ENCODE data around the gene RBM47. TPM values are rescaled to one million over a fixed set of nuclear protein-coding genes. Genes with fewer than 3 reads are reported as not detected.
A peak's percentile ranks its signal among the peaks of the same experiment; 100 is the strongest.

RBM47 gene
- total and polyA plus RNA-seq, 9 of the 15 experiments (the other 6 are each of a cell fraction or from before 2014, with no cell fraction given), result 1.4 to 6.4 (median 3.3) TPM

- no peak for TF ChIP-seq ZNF124 (CRISPR knock-in tag; IDR thresholded peaks at IDR 0.05)
- TF ChIP-seq, protein P1, sequence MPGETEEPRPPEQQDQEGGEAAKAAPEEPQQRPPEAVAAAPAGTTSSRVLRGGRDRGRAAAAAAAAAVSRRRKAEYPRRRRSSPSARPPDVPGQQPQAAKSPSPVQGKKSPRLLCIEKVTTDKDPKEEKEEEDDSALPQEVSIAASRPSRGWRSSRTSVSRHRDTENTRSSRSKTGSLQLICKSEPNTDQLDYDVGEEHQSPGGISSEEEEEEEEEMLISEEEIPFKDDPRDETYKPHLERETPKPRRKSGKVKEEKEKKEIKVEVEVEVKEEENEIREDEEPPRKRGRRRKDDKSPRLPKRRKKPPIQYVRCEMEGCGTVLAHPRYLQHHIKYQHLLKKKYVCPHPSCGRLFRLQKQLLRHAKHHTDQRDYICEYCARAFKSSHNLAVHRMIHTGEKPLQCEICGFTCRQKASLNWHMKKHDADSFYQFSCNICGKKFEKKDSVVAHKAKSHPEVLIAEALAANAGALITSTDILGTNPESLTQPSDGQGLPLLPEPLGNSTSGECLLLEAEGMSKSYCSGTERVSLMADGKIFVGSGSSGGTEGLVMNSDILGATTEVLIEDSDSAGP (CRISPR knock-in tag; IDR thresholded peaks at IDR 0.05), result no peak
- no peak; the same call in 1 of the 2 replicates for TF ChIP-seq BCOR (IDR thresholded peaks at IDR 0.05)
- TF ChIP-seq CBX3 (IDR thresholded peaks at IDR 0.05; ENCODE audit: borderline replicate concordance in 1 of 2, low read length in 2 of 2), result no peak
- no peak for TF ChIP-seq COPS2 (conservative IDR thresholded peaks at IDR 0.05)
- peak; percentile 42; the same call in 1 of the 2 replicates for TF ChIP-seq MEF2D (tag; conservative IDR thresholded peaks at IDR 0.05; ENCODE audit: low read depth)
- no peak; the same call in 1 of the 2 replicates for TF ChIP-seq MTA2 (IDR thresholded peaks at IDR 0.05; ENCODE audit: low read depth)
- no peak for TF ChIP-seq MED1 (CRISPR knock-in tag; IDR thresholded peaks at IDR 0.05; ENCODE audit: borderline replicate concordance)
- 0 out of 2 replicates have a peak, but pooled peaks have one; percentile 32 for TF ChIP-seq CXXC5 (CRISPR knock-in tag; IDR thresholded peaks at IDR 0.05)
- TF ChIP-seq SMC3 (conservative IDR thresholded peaks at IDR 0.05; ENCODE audit: insufficient read depth, low read depth, low read length), result no peak
- no peak for TF ChIP-seq CCAR2 (IDR thresholded peaks at IDR 0.05; ENCODE audit: low read depth, low read length)
- no peak for TF ChIP-seq ATF1 (CRISPR knock-in tag; IDR thresholded peaks at IDR 0.05)
- TF ChIP-seq ATF1 (tag; IDR thresholded peaks at IDR 0.05), result peak; percentile 31
- no peak for TF ChIP-seq NCOA1 (IDR thresholded peaks at IDR 0.05; ENCODE audit: low read depth)
- TF ChIP-seq ZNF253 (CRISPR knock-in tag; conservative IDR thresholded peaks at IDR 0.05), result no peak
- no peak for TF ChIP-seq ZSCAN32 (CRISPR knock-in tag; IDR thresholded peaks at IDR 0.05)
- TF ChIP-seq KLF1 (tag; IDR thresholded peaks at IDR 0.05), result no peak
- TF ChIP-seq, protein P2, sequence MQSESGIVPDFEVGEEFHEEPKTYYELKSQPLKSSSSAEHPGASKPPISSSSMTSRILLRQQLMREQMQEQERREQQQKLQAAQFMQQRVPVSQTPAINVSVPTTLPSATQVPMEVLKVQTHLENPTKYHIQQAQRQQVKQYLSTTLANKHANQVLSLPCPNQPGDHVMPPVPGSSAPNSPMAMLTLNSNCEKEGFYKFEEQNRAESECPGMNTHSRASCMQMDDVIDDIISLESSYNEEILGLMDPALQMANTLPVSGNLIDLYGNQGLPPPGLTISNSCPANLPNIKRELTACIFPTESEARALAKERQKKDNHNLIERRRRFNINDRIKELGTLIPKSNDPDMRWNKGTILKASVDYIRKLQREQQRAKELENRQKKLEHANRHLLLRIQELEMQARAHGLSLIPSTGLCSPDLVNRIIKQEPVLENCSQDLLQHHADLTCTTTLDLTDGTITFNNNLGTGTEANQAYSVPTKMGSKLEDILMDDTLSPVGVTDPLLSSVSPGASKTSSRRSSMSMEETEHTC (IDR thresholded peaks at IDR 0.05), result no peak
- TF ChIP-seq POLR3A (IDR thresholded peaks at IDR 0.05; ENCODE audit: borderline replicate concordance, extremely low read depth, insufficient read depth, insufficient read length), result no peak
- TF ChIP-seq TRIM24 (IDR thresholded peaks at IDR 0.05), result no peak
- no peak for TF ChIP-seq ZNF224 (CRISPR knock-in tag; IDR thresholded peaks at IDR 0.05)
- TF ChIP-seq SNIP1 (IDR thresholded peaks at IDR 0.05; ENCODE audit: low read depth), result no peak
- TF ChIP-seq ETV6 (IDR thresholded peaks at IDR 0.05; ENCODE audit: borderline replicate concordance in 1 of 2, low read depth in 2 of 2, low read length in 1 of 2), result no peak
- TF ChIP-seq ETV6 (CRISPR knock-in tag; IDR thresholded peaks at IDR 0.05; ENCODE audit: borderline replicate concordance), result no peak
- TF ChIP-seq MTF1 (CRISPR knock-in tag; IDR thresholded peaks at IDR 0.05; ENCODE audit: borderline replicate concordance), result no peak
- peak; percentile 47; the same call in 1 of the 2 replicates for TF ChIP-seq SMAD4 (CRISPR knock-in tag; conservative IDR thresholded peaks at IDR 0.05)
- TF ChIP-seq FOSL1 (tag; conservative IDR thresholded peaks at IDR 0.05), result peak; percentile 61; the same call in 1 of the 2 replicates
- TF ChIP-seq RAD21 (CRISPR knock-in tag; conservative IDR thresholded peaks at IDR 0.05 in 1 of 2, IDR thresholded peaks at IDR 0.05 in 1 of 2), result no peak
Observed at GRCh38 chr4:40525752-40526598, 103.7 kb downstream of the RBM47 start (continued).
